CD4-positive, alpha-beta T cell treated with Interleukin-1 beta for 1 hour (primary cell): ENCODE measurements around the gene BSND.
A peak's percentile ranks its signal among the peaks of the same experiment; 100 is the strongest.

Source experiments
- DNase-seq, 2 donors: peaks; one replicate each; pipeline ENCODE4 v3.0.0-alpha.2; 2020 to 2022

BSND gene

GRCh38 chr1:54994355-54994990, 4.3 kb upstream of the BSND start:
- no peak for DNase-seq

GRCh38 chr1:54995013-54995760, 3.5 kb upstream of the BSND start:
- no peak for DNase-seq

- peak; percentile 41 to 61 for DNase-seq
These were observed 2.9 kb upstream of the BSND start for GRCh38 chr1:54995835-54996234.

- peak; percentile 75 to 82 for DNase-seq
These were observed 2.3 kb upstream of the BSND start for GRCh38 chr1:54996359-54996868.

DNA sequence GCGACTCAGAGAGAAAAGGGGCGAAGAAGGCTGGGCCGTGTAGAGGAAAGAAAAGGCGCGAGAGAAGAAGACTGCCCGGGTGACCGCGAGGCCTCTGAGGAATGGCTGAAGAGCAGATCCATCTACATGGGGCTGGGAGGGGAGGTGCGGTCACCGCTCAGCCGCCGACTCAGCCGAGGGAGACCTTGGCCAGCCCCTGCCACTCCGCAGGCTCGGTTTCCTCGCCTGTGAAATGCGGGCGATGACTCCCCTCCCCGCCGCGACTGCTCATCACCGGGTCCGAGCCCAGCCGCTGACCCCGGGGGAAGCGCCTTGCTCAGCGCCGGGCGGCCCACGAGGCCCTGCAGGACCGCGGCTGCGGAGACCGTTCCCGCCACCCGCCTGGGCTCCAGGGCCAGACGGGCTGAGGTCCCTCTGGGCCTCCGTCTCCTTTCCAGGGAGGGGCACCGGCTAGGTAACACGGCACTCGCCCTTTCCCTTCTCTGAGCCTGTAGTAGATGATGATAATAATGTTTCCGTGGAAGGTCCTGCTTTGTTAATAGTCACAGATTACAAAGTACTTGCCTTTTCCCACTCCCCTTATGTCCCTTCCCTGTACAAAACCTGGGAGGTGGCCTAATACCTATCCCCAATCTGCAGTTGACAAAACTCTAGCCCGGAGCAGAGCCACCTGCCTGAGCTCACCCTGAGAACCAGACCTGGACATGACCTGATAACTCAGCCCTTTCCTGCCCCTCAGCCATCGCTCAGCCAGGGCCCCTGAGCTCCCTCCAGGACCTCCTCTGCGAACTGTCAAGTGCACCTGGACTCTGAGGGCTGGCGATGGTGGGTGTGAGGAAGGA, 1.6 kb upstream of the BSND start:
- no peak for DNase-seq

GRCh38 chr1:54997711-54997986, 1.1 kb upstream of the BSND start:
- DNase-seq = no peak

DNA sequence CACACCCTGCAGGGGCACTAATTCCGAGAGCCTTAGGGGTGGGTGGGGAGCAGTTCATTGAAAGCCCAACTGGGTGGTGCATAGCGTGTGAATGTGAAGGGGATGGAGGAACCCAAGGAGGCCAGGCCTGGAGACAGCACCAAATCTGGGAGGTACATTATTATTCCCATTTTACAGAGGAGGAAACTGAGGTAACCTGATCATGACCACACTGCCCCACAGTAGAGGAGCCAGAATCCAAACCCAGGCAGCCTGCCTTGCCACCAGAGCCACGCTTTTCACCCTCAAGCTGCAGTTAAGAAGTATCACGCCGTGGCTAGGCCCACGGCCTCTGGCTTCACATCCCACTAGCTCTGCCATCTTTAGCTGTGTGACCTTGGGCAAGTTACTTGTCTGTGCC, 633 bp upstream of the BSND start:
- DNase-seq = no peak

- no peak for DNase-seq
These were observed 1.7 kb downstream of the BSND start for GRCh38 chr1:55000110-55001085.

DNA sequence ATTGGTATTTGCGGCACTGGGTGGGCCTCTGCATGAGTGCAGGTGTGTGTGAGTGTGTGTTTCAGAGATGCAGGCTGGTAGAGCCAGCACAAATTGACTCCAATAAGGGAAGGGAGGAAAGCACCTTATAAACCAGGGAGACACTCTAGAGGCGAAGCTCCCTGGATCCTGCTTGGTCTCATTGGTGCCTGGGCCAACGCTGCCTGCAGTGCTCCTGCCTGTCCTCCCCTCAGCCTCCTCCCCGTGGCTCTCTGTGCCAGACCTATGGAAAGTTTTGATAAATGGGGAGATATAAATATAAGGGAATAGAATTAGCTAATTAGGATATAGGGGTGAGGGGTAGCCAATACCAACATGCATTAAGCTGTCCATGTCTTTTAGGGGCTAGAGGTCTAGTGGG, 2.6 kb downstream of the BSND start:
- no peak for DNase-seq

DNA sequence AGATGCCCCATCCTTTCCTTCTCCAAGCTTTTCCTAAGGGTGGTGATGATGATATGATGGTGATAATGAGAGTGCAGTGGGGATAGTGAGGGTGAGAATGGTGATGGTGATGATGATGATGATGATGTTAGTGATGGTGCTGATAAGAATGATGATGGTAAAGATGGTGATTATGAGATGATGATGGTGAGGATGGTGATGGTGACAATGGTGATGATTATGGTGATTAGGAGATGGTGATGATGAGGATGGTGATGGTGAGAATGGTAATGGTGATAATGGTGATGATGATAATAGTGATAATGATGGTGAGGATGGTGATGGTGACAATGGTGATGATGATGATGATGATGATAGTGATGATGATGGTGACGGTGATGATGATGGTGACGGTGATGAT, 4.0 kb downstream of the BSND start:
- no peak for DNase-seq

GRCh38 chr1:55005351-55006140, 6.8 kb downstream of the BSND start:
- DNase-seq = no peak

- DNase-seq = no peak
These were observed 8.2 kb downstream of the BSND start for GRCh38 chr1:55006931-55007330.

DNA sequence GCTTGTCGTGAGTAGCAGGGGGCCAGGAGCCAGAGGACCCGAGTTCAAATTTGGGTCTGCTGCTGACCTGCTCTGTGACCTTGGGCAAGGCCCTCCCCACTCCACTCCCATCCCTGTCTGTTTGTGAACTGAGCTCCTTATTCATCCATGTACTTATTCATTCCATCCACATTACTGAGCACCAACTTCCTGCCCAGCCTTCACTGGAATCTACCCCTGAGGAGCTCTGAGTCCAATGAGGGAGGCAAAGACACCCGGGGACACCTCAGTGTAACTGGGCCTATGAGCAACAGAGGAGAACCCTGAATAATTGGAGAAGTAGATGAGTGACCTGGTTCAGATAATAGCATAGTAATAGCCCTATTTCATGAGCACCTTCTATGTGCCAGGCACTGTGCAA, 8.9 kb downstream of the BSND start:
- DNase-seq = no peak

DNA sequence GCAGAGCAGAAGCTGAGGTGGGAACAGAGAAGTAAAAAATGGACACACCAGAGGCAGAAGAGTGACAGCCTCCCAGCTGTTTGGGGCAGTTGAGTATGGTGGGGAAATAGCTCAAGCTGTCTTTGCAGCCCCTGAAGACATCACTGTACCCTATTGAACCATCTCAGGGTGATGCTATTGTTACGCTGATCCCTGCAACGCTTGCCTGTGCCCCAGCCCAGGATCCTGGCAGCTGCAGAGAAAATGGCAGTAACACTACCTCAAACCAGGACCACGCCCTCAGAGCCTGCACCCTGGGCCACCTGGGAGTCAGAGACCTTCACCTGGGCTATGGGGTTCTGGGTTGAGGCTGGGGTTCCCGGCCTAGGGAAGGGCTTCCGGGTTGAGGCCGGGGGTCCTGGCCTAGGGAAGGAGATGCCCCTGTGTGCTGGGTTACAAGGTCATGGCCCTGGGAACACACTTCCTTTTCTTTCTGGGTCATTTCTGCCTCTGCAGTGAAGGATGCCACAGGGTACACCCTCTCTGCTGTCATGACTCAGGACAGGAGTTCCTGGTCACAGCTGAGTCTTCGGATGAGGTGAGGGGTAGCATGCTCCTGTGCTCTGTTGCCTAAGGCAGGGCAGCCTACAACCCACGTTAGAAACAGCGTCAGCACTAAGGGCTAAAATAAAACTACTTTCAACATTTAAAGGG, 11.6 kb downstream of the BSND start:
- DNase-seq = no peak

DNA sequence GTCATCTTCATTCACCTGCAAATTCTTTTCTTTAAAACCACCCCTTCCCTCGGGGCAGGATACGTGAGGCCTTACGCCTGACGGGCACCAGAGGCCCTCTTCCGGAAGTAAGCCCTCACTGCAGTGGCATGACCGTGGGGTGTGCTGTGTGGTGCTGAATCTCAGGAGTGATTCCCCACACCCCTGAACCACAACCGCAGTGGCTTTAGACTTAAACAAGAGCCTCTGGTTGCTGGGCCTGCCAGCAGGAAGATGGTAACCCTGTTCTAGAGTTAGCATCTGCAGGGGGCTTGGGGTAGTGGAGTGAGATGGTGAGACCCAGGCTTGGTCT, 12.1 kb downstream of the BSND start:
- no peak for DNase-seq

- no peak for DNase-seq
These were observed 13.9 kb downstream of the BSND start for GRCh38 chr1:55012661-55013060.

DNA sequence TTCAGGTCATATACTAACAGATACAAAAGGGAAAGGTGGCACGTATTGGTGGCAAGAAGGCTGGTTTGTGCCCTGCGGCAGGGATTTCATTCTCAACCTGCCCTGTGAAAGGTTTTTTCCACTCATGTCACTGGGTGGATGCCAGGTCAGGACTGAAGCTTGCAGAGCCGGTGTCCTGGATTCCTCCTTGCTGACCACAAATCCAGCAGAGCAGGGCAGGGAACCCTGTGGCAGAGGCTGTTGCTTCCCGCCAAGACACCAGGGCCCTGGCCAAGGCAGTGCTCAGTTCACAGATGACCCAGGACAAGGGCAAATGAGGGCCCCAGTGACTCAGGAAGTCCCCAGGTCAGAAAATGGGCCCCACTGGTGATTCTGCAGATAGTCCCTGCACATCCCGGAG, 16.4 kb downstream of the BSND start:
- no peak for DNase-seq

GRCh38 chr1:55015731-55016620, 17.2 kb downstream of the BSND start:
- DNase-seq = no peak

DNA sequence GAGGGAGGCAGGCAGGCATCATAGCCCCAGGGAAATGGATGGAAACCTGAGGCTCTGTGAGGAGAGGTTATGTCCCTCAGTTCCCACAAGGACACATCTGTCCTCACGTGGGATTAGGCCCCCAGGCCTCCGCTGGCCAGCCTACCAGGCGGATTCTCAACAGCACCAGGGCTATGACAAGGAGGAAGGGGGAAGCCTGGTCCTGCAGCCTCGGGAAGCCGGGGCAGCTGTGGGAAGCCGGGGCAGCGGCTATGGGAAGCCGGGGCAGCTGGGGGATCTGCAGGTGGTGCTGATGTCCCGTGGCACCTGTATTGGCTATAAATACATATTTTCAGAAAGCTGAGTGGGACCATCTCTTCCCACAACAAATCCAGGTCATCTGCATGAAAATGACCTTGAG, 19.7 kb downstream of the BSND start:
- no peak for DNase-seq

DNA sequence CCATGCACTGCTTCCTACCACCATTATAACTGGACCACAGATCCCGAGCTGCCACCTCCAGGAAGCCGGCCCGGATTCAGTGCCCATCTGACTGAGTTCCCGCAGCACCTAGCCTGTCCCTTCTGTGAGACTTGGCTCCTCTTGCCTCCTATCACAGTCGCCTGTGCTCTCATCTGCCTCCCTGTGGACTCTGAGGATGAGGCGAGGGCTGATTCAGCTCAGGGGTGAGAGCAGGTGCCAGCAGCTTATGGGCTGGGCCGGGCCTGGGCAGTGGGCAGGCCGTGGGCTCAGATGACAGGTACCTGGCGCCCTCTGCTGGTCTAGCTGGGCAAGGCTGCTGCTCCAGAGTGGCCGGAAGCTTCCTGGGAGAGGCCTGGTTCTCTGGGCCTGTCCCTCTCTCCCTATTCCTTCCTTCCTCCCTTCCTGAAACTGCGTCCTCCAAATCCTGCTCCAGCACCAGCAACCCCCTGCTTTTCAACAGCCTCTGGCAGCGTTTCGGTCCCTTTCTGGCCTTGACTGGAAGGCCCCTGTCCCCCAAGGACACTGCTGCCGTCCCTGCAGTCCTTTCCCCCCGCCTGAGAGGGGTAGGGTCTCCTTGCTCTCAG, 23.3 kb downstream of the BSND start:
- DNase-seq = peak; percentile 53 to 58
